KBM-7 (cell line): ENCODE measurements around the gene PRAMEF15.
"Not testable (repeated sequence)": the region's sequence is repeated elsewhere in the genome, so short reads cannot be mapped to it uniquely, and the experiment has no call there.

ENCODE experiments used
- DNase-seq: peaks from one replicate; pipeline ENCODE4 v3.0.0-alpha.2; 2015
- in situ Hi-C: fragments of 300-500 bp; cut with MboI; formaldehyde crosslinking; loops from 2 replicates; pipeline ENCODE4 v1.14.3; 2020; ENCODE audit warnings: low sequenced_read_pairs, low pct_unique_long_range_greater_than_20kb, mixed read lengths

The PRAMEF15 gene

DNA sequence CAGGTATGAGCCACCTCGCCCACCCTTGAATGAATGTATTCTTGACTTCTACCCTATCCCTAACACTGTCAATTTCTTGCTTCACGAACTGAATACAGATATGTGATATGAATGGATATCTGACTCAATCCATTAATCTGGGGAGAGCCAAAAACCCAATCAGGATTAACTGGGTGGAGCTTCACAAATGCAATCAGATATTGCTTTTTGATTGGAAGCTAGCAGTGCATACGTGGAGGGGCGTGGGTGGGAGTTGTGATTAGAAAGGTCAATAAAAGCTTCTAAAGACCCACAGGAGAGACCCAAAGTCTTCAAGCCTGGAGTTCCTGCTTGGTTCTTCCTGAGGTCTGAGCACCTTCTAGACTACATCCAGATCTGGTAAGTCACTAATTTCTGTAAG, at the start of gene PRAMEF15:
PRAMEF15 (plus strand) TSS at position 301 of the 400 bp plus-strand sequence. CDS start 2,827 bp downstream, outside the sequence.
- DNase-seq, in situ Hi-C loops: not testable (repeated sequence)

DNA sequence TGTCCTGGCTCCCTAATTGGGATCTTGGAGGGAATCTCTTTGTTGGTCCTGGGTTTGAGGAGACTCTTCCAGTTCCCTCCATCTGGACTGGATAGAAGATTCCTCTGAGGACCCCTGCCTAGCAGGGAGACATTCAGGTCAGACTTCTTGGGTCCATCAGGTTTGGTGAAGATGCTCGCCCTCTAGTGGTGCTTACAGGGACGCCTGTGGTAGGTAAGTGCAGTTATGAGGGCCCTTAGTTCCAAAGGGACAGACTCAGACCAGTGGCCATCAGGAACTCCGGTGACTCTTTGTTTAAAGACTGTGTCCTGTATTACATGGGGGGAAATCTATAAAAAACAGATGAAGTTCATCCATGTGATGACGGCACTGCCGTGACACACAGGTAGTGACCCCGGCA, 38.4 kb upstream of the PRAMEF15 start:
- in situ Hi-C loops, DNase-seq: not testable (repeated sequence)

DNA sequence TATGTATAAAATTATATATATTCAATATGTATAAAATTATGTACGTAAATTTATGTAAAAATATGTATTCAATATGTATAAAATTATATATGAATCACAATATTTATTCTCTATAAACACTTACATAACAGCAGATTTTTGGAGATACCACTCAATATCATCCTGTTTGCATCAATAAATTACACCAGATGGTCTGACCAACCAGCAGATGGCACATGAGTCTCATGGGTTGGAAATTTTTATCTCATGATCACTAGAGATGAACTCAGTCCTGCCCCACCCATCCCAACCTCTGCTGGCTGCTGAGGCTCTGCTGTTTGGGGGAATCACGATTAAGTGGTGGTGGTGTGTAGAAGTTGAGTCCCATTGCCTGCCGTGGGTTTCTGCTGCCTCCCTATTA, 35.8 kb upstream of the PRAMEF15 start:
- in situ Hi-C loops, DNase-seq: not testable (repeated sequence)

DNA sequence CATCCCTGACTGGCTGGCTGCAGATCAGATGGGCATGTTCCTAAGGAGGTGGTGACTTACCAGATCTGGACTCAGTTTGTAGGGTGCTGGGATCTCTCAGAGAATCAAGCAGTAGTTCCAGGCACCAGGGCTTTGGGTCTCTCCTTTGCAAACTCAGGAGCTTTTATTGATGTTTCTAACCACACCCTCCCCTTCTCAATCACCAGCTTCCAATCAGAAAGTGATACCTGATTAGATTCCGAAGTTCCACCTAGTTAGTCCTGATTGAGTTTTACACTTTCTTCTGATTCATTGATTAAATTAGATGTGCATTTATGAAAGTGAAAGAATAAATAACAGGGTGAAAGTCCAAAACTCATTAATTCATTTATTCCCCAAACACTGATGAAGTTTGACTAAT, 30.3 kb upstream of the PRAMEF15 start, which contains the start of gene PRAMEF8:
PRAMEF8 (minus strand) TSS at position 101 of the 400 bp plus-strand sequence. CDS start 1,046 bp downstream, outside the sequence.
- in situ Hi-C loops, DNase-seq: not testable (repeated sequence)

DNA sequence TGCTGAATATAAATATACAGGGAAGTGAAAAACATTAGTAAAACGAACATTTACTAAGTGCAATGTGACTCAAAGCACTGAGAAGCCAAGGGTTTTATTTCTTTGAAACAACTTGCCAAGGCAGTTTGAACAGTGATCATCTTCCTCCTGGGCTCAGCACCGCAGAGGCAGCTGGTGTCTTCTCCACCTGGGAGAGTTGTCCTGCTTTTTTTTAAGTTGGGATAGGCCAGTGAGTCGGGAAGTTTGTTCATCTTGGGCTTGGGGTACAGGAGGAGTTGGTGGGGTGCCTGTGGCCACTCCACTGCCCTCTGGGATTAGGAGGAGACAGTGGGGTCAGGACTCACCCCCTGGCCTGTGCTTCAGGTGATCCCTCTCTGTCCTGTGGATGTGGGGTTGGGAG, 26.4 kb upstream of the PRAMEF15 start:
- in situ Hi-C loops, DNase-seq: not testable (repeated sequence)

DNA sequence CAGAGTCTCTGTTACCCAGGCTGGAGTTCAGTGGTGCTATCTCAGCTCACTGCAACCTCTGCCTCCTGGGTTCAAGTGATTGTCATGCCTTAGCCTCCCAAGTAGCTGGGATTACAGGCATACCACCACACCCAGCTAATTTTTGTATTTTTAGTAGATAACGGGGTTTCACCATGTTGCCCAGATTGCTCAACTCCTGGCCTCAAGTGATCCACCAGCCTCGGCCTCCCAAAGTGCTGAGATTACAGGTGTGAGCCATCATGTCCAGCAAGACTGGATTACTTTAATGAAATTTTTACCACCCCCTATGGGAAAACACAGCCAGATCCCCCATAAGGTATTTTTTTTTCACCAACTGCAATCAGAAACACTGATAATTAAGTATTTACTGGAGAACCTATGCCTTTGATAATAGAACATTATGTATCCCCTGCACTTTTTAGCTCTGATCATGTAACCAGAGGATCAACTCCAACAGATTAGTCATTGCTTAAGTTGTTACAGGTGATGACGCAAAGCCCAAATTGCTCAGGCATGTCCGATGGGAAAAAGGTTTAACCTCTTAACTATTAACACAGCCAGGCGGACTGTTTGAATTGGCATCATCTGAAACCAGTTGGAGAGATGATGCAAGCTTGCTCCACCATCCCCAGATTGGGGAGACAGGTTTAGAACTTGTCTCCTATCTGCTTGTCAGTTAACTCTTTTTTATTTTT, 18.0 kb upstream of the PRAMEF15 start:
- DNase-seq, in situ Hi-C loops: not testable (repeated sequence)

DNA sequence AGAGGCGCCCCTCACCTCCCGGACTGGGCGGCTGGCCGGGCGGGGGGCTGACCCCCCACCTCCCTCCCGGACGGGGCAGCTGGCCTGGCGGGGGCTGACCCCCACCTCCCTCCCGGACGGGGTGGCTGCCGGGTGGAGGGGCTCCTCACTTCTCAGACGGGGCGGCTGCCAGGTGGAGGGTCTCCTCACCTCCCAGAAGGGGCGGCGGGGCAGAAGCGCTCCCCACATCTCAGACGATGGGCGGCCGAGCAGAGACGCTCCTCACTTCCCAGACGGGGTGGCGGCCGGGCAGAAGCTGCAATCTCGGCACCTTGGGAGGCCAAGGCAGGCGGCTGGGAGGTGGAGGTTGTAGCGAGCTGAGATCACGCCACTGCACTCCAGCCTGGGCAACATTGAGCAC, 16.7 kb upstream of the PRAMEF15 start:
- in situ Hi-C loops, DNase-seq: not testable (repeated sequence)

DNA sequence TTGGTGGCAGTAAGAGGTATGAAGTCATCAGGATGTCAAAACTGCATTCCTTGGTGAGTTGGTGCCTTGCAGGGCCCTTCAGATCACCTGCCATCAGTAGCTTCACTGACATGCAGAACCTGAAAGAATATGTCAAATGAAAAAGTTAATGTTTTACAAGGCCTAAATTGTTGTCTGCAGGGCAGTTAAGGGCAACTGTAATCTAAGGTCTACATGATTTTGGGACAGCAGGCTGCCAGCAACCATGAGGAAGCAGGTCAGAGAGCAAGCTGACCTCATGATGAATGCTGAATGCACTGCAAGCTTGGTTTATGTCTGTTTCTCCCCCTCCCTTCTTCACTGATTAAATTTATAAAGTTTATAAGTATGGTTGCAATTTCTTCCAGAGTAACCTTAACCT, 13.2 kb upstream of the PRAMEF15 start:
- in situ Hi-C loops = not testable (repeated sequence)

DNA sequence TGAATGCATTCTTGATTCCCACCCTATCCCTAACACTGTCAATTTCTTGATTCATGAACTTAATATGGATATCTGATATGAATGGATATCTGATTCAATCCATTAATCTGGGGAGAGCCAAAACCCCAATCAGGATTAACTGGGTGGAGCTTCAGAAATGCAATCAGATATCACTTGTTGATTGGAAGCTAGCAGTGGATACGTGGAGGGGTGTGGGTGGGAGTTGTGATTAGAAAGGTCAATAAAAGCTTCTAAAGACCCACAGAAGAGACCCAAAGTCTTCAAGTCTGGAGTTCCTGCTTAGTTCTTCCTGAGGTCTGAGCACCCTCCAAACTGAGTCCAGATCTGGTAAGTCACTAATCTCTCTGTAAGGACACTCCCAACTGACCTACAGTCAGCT, 12.1 kb upstream of the PRAMEF15 start, which contains the start of gene PRAMEF33:
PRAMEF33 (plus strand) TSS at position 301 of the 400 bp plus-strand sequence. CDS start 2,416 bp downstream, outside the sequence.
- DNase-seq, in situ Hi-C loops: not testable (repeated sequence)

More for the DNA sequence above, 13.2 kb upstream of the PRAMEF15 start:
- DNase-seq = not testable (repeated sequence)

DNA sequence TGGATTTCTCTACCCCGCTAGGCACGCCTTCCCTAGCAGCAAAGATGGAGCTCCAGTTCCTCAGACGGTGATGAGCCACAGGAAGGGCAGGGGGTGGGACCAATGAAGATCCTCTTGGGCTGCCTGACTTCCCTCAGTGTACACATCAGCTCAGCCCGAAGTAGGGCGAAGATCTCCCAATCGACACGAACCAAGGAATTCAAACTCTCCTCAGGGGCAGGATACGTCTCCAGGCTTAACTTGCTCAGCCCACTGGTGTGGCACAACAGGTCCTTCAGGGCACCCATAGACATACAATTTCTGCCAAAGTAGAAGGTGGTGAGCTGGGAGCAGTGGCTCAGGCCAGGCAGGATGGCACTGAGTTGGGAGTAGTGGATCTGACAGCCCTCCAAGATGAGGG, 27.1 kb downstream of the PRAMEF15 start:
- DNase-seq, in situ Hi-C loops: not testable (repeated sequence)

DNA sequence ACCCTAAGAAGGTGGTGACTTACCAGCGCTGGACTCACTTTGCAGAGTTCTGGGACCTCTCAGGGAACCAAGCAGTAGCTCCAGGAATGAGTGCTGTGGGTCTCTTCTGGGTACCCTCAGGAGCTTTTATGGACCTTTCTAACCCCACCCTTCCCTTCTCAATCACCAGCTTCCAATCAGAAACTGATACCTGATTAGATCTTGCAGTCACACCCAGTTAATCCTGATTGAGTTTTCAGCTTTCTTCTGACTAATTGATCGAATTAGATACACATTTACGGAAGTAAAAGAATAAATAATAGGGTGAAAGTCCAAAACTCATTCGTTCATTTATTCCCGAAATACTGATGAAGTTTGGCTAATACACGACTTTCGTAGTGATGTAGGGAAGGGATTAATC, 31.7 kb downstream of the PRAMEF15 start, which contains the start of gene PRAMEF14:
PRAMEF14 (minus strand) TSS at position 101 of the 400 bp plus-strand sequence. CDS start 1,820 bp downstream, outside the sequence.
- in situ Hi-C loops, DNase-seq: not testable (repeated sequence)

DNA sequence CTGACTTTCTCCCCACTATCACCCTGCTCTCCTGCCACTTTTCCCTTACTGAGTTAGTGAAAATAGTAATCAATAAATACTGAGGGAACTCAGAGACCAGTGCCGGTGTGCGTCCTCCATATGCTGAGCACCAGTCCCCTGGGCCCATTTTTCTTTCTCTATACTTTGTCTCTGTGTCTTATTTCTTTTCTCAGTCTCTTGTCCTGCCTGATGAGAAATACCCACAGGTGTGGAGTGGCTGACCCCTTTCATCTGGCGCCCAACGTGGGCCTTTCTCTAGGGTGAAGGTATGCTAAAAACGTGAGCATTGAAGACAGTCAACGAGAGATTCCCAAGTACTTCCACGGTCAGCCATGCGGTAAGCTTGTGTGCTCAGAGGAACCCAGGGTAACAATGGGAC, 38.1 kb downstream of the PRAMEF15 start:
- in situ Hi-C loops, DNase-seq: not testable (repeated sequence)

DNA sequence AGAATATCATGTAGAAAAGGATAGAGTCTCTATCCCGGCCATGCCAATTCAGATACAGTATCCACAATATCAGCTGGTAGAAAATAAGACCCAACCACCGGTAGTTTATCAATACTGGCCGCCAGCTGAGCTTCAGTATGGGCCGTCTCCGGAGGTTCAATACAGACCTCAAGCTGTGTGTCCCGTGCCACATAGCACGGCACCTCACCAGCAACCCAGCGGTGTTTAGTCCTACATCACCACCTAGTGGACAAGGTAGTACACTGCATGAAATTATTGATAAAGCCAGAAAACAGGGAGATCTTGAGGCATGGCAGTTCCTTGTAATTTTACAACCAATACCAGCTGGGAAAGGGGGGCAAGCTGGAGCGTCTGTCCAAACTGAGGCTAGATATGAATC, 39.1 kb downstream of the PRAMEF15 start:
- DNase-seq, in situ Hi-C loops: not testable (repeated sequence)

DNA sequence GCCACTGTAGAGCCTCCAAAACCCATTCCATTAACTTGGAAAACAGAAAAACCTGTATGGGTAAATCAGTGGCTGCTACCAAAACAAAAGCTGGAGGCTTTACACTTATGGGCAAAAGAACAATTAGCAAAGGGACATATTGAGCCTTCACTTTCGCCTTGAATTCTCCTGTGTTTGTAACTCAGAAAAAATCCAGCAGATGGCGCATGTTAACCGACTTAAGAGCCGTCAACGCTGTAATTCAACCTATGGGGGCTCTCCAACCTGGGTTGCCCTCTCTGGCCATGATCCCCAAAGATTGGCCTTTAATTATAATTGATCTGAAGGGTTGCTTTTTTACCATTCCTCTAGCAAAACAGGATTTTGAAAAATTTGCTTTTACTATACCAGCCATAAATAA, 41.4 kb downstream of the PRAMEF15 start:
- in situ Hi-C loops = not testable (repeated sequence)
- peak; percentile 59 for DNase-seq

DNA sequence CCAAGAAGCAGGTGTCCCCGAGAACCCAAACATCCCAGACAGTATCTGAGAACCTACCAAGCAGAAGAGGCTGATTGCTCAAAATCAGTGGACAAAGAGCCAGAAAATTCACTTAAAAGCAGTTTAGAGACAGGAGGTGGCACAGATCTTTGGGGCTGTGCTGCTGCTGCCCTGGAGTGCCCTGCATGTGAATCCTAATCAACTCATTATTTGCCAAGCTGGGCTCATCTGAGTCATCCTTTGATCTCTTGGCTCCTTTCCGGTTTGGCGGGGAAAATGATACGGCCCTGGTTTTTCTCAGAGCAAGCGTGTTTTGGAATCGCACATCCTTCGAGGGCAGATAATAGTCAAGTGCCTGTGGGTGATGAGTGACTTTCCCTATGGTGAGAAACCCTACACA, 47.0 kb downstream of the PRAMEF15 start:
- DNase-seq, in situ Hi-C loops: not testable (repeated sequence)

DNA sequence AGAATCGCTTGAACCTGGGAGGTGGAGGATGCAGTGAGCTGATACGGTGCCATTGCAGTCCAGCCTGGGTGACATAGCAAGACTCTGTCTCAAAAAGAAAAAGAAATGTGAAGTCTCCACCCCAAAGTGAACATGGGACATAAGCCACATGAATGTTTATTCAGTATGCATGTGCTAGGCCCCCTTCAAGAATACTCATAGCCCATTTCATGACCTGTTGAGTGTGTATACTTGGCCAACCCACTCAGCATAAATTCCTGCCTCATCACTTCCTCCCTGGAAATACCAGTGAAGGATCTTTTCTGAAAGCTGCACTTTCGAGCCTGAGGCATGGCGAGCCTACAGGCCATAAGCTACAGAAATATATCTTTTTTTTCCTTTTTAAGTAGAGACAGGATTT, 49.5 kb downstream of the PRAMEF15 start:
- in situ Hi-C loops, DNase-seq: not testable (repeated sequence)

DNA sequence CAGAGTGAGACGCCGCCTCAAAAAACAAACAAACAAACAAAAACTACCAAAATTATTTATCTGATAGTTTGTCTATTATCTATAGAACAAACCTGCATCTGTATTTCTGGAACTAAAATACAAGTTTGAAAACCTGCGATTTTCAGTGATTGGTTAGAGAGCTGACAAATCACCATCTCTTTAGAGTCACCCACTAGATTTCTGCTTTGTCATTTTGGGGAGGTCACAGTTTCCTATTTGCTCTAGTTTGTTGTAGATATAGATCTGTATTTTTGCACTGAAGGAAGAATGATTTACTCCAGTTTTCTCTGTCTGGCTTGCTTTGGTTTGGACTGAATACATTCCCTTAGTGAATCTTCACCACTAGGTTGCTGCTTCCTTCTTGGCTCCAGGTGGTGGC, 51.2 kb downstream of the PRAMEF15 start:
- DNase-seq, in situ Hi-C loops: not testable (repeated sequence)

DNA sequence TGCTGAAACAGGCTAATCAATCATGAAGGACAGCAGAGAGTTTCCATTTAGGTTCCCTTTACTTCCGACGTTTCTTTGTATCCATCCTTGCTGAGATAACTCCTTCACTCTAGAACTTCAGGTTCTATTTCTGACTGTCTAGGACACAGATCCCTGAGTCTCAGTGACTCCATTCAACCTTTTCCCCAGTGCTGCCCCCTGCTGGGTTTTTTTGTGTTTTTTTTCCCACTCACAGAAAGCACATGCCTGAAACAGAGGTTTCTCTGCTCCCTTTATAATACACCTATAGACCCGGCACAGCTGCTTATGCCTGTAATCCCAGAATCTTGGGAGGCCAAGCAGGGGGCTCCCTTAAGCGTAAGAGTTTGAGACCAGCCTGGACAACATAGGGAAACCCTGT, 53.2 kb downstream of the PRAMEF15 start:
- peak; percentile 35 for DNase-seq
- in situ Hi-C loops = not testable (repeated sequence)
